HepG2 (cell line): ENCODE measurements around the gene ZNF74. TPM values are rescaled to one million over a fixed set of nuclear protein-coding genes. Genes with fewer than 3 reads are reported as not detected.

ENCODE experiments used
- ATAC-seq: fragments of 200-7000 bp; cut with Tn5 transposase; 3 replicates; pipeline ENCODE4 v1.9.1; 2020; ENCODE audit warnings: mild to moderate bottlenecking, moderate library complexity
- BruUV-seq: library from RNA; stranded (reverse); fragments of 400-500 nt; replicated peaks from 2 replicates; lab custom pipeline; 2021; lab: Mats Ljungman, UMichigan
- CTCF ChIA-PET: fragments of 300-600 bp; formaldehyde crosslinking; extraction: SDS; loops from one replicate; lab custom pipeline; 2021; ENCODE audit warnings: low total read pairs, inconsistent platforms, low intra/inter-chr PET ratio; lab: Yijun Ruan, JAX
- POLR2A ChIA-PET: fragments of 350-600 bp; sonication (Branson Sonifier 250); formaldehyde crosslinking; loops from one replicate; lab custom pipeline; 2020; ENCODE audit warnings: antibody characterized with exemption, inconsistent platforms; lab: Yijun Ruan, JAX
- DNase-seq: peaks from one replicate; pipeline ENCODE4 v3.0.0-alpha.2; 2015; ENCODE audit warnings: low spot score
- FAIRE-seq: peaks from 3 replicates; lab custom pipeline; 2011; peaks lifted over from hg19 to GRCh38; lab: Jason Lieb, UNC
- H2AFZ ChIP-seq: one replicate; pipeline ENCODE4 v1.6.1; 2011; ENCODE audit warnings: low read length, inconsistent platforms
- H3K27ac ChIP-seq: fragments of 300-600 bp; 3 replicates; pipeline ENCODE4 v1.8.0; 2011; ENCODE audit warnings: mixed run types, mild to moderate bottlenecking, mixed read lengths, low read length, inconsistent platforms; ENCODE audit not compliant: insufficient read depth; ENCODE audit errors: extremely low read length
- H3K27me3 ChIP-seq, 2 experiments: fragments of 200-600 bp in 1 of 2; 2 replicates in 1 of 2; 3 replicates in 1 of 2; pipeline versions ENCODE4 v1.6.0 to v1.8.0; 2011; ENCODE audit warnings: low read length in 2 of 2, mild to moderate bottlenecking in 2 of 2, moderate library complexity in 2 of 2, inconsistent platforms in 1 of 2; ENCODE audit not compliant: insufficient read depth in 2 of 2, control insufficient read depth in 1 of 2
- H3K36me3 ChIP-seq, 2 experiments: fragments of 200-600 bp in 1 of 2; replicated peaks in 1 of 2; 2 replicates in 1 of 2; 3 replicates in 1 of 2; pipeline versions ENCODE4 v1.5.1 to v1.8.0; 2011; ENCODE audit warnings: low read length in 2 of 2, inconsistent platforms in 1 of 2; ENCODE audit not compliant: insufficient read depth in 2 of 2, control insufficient read depth in 1 of 2
- H3K4me1 ChIP-seq: 2 replicates; pipeline ENCODE4 v1.5.1; 2012; ENCODE audit warnings: low read length, inconsistent platforms; ENCODE audit not compliant: insufficient read depth
- H3K4me2 ChIP-seq: 2 replicates; pipeline ENCODE4 v1.6.0; 2011; ENCODE audit warnings: low read depth, low read length, inconsistent platforms
- H3K4me3 ChIP-seq, 3 experiments: fragments of 200-600 bp in 1 of 3; sonication (generic), shearing (Covaris generic) in 1 of 3; replicated peaks in 1 of 3; 2 replicates each; pipeline ENCODE4 v1.5.1; 2011 to 2016; ENCODE audit warnings: low read length in 3 of 3, inconsistent platforms in 2 of 3, low read depth in 2 of 3, mild to moderate bottlenecking in 2 of 3, control low read depth in 1 of 3, mixed read lengths in 1 of 3; ENCODE audit not compliant: insufficient read depth in 1 of 3
- H3K79me2 ChIP-seq: one replicate; pipeline ENCODE4 v1.6.1; 2011; ENCODE audit warnings: low read length, inconsistent platforms; ENCODE audit not compliant: insufficient read depth
- H3K9ac ChIP-seq: 2 replicates; pipeline ENCODE4 v1.6.0; 2011; ENCODE audit warnings: mild to moderate bottlenecking, low read depth, low read length, inconsistent platforms; ENCODE audit not compliant: insufficient read depth
- H3K9me3 ChIP-seq: 2 replicates; pipeline ENCODE4 v1.5.1; 2012; ENCODE audit warnings: mild to moderate bottlenecking, low read length
- H4K20me1 ChIP-seq: 2 replicates; pipeline ENCODE4 v1.6.0; 2011; ENCODE audit warnings: inconsistent platforms, mild to moderate bottlenecking, low read length, moderate library complexity; ENCODE audit not compliant: insufficient read depth
- BRCA1 ChIP-seq: sonication (generic); formaldehyde crosslinking; IDR thresholded peaks from 2 replicates; pipeline ENCODE4 v1.4.0; 2020; ENCODE audit warnings: missing genetic modification reagents
- FOXM1 ChIP-seq: sonication (generic); formaldehyde crosslinking; IDR thresholded peaks from 2 replicates; pipeline ENCODE4 v1.5.0; 2020; ENCODE audit warnings: missing genetic modification reagents
- HNRNPK ChIP-seq: fragments of 200-400 bp; formaldehyde crosslinking; IDR thresholded peaks from 2 replicates; pipeline ENCODE4 v1.6.1; 2018; ENCODE audit warnings: low read length, low read depth, moderate library complexity, mild to moderate bottlenecking; ENCODE audit not compliant: poor library complexity, severe bottlenecking
- IKZF1 ChIP-seq: fragments of 450-650 bp; IDR thresholded peaks from 2 replicates; pipeline ENCODE4 v1.7.1; 2016
- KDM4B ChIP-seq: sonication (generic); formaldehyde crosslinking; IDR thresholded peaks from 2 replicates; pipeline ENCODE4 v1.4.0; 2020; ENCODE audit warnings: missing genetic modification reagents
- MAFF ChIP-seq: IDR thresholded peaks from 2 replicates; pipeline ENCODE4 v1.6.1; 2011; ENCODE audit warnings: low read depth, low read length, improper control_type of control experiment
- MXD4 ChIP-seq: IDR thresholded peaks from 2 replicates; pipeline ENCODE4 v1.6.1; 2016; ENCODE audit warnings: mild to moderate bottlenecking, missing biosample characterization, missing genetic modification reagents
- NFE2L2 ChIP-seq: fragments of 150-350 bp; IDR thresholded peaks from 2 replicates; pipeline ENCODE4 v1.6.1; 2014; ENCODE audit warnings: low read length
- RBAK ChIP-seq: sonication (generic); formaldehyde crosslinking; IDR thresholded peaks from 2 replicates; pipeline ENCODE4 v1.5.1; 2020; ENCODE audit warnings: mild to moderate bottlenecking, missing genetic modification reagents
- SPEN ChIP-seq: sonication (generic); formaldehyde crosslinking; IDR thresholded peaks from 2 replicates; pipeline ENCODE4 v1.5.1; 2020; ENCODE audit warnings: low read depth, mild to moderate bottlenecking, missing genetic modification reagents
- TGIF2 ChIP-seq: IDR thresholded peaks from 2 replicates; pipeline ENCODE4 v1.6.1; 2016; ENCODE audit warnings: control low read depth, missing compliant biosample characterization
- ZNF263 ChIP-seq: sonication (generic); formaldehyde crosslinking; IDR thresholded peaks from 2 replicates; pipeline ENCODE4 v1.4.0; 2020; ENCODE audit warnings: missing genetic modification reagents
- ZNF768 ChIP-seq: sonication (generic); formaldehyde crosslinking; IDR thresholded peaks from 2 replicates; pipeline ENCODE4 v1.4.0; 2020; ENCODE audit warnings: missing genetic modification reagents
- ZNF772 ChIP-seq: sonication (generic); formaldehyde crosslinking; IDR thresholded peaks from 2 replicates; pipeline ENCODE4 v1.5.0; 2020; ENCODE audit warnings: mild to moderate bottlenecking, missing genetic modification reagents
- ZNF782 ChIP-seq: sonication (generic); formaldehyde crosslinking; IDR thresholded peaks from 2 replicates; pipeline ENCODE4 v1.4.0; 2020; ENCODE audit warnings: missing genetic modification reagents, mild to moderate bottlenecking, borderline replicate concordance
- WGBS: methylation state at CpG from one replicate; pipeline ENCODE4 v1.1.6; 2017; ENCODE audit warnings: low lambda C conversion rate; 5-methylcytosine and 5-hydroxymethylcytosine counted together
- in situ Hi-C: cut with HindIII; loops from 2 replicates; pipeline ENCODE4 v1.10.0; 2017; ENCODE audit warnings: low pct_unique_long_range_greater_than_20kb; ENCODE audit not compliant: extremely low pct_ligation_motif_present
- intact Hi-C: fragments of 100-400 bp; cut with micrococcal nuclease; formaldehyde crosslinking; loops from one replicate; pipeline ENCODE4 v1.10.0; 2022; ENCODE audit not compliant: unreplicated experiment
- polyA plus RNA-seq, 8 experiments: library from polyadenylated mRNA; depleted of rRNA in 3 of 8; stranded (reverse) in 7 of 8; unstranded in 1 of 8; fragments of >200 nt; fragmentation: Illumina TruSeq in 4 of 8; extraction: Trizol in 4 of 8; gene quantifications; 2 replicates each; pipeline versions ENCODE4 v1.2.1 to v1.2.3, GENCODE V29; 2011 to 2016; ENCODE audit warnings: low read depth in 4 of 8, missing spikeins in 1 of 8, mixed read lengths in 1 of 8; ENCODE audit not compliant: insufficient read depth in 1 of 8
- total RNA-seq, 5 experiments: library from RNA; depleted of rRNA; stranded (reverse); fragments of >200 nt; fragmentation: Illumina TruSeq; extraction: Trizol; gene quantifications; 2 replicates each; pipeline ENCODE4 v1.2.3, GENCODE V29; 2016; ENCODE audit warnings: low read depth in 1 of 5
- TF ChIP-seq, protein P1 (sequence below): sonication (generic); formaldehyde crosslinking; IDR thresholded peaks from 2 replicates; pipeline ENCODE4 v1.4.0; 2020; ENCODE audit warnings: missing genetic modification reagents
- TF ChIP-seq, protein P2 (sequence below): sonication (generic); formaldehyde crosslinking; IDR thresholded peaks from 2 replicates; pipeline ENCODE4 v1.5.0; 2020; ENCODE audit warnings: missing genetic modification reagents

ZNF74 gene
- total and polyA plus RNA-seq, 2 of the 13 experiments (the other 11 are each of a cell fraction or from before 2014, with no cell fraction given), result 6.3 to 9.1 TPM

GRCh38 chr22:20451920-20452319 lies 58.0 kb downstream of the ZNF74 start:
- DNase-seq, result no peak
- BruUV-seq, result no TSS peak
- Histone ChIP-seq H3K36me3 (peaks cover 0 to 3% of the 10 kb centered on the region in 2 experiments; a peak in 1 of 5 replicates), H3K4me1 (no peaks in the 10 kb centered on the region)
- TF ChIP-seq BRCA1 (CRISPR knock-in tag) (no peak), TGIF2 (CRISPR knock-in tag) (no peak), RBAK (CRISPR knock-in tag) (no peak), KDM4B (CRISPR knock-in tag) (no peak)
- TF ChIP-seq, protein P1, sequence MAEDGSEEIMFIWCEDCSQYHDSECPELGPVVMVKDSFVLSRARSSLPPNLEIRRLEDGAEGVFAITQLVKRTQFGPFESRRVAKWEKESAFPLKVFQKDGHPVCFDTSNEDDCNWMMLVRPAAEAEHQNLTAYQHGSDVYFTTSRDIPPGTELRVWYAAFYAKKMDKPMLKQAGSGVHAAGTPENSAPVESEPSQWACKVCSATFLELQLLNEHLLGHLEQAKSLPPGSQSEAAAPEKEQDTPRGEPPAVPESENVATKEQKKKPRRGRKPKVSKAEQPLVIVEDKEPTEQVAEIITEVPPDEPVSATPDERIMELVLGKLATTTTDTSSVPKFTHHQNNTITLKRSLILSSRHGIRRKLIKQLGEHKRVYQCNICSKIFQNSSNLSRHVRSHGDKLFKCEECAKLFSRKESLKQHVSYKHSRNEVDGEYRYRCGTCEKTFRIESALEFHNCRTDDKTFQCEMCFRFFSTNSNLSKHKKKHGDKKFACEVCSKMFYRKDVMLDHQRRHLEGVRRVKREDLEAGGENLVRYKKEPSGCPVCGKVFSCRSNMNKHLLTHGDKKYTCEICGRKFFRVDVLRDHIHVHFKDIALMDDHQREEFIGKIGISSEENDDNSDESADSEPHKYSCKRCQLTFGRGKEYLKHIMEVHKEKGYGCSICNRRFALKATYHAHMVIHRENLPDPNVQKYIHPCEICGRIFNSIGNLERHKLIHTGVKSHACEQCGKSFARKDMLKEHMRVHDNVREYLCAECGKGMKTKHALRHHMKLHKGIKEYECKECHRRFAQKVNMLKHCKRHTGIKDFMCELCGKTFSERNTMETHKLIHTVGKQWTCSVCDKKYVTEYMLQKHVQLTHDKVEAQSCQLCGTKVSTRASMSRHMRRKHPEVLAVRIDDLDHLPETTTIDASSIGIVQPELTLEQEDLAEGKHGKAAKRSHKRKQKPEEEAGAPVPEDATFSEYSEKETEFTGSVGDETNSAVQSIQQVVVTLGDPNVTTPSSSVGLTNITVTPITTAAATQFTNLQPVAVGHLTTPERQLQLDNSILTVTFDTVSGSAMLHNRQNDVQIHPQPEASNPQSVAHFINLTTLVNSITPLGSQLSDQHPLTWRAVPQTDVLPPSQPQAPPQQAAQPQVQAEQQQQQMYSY (CRISPR knock-in tag), result no peak
- TF ChIP-seq, all 625 proteins: peak for 0
- no peak overlapping the region for H3K4me3 ChIP-seq
- ATAC-seq, result no peak
- no peak overlapping the region for H3K4me2 ChIP-seq
- FAIRE-seq, result no peak
- H3K9ac ChIP-seq, result no peak overlapping the region
- H2AFZ ChIP-seq, result no peak overlapping the region
- intact Hi-C loops (no loop called here), in situ Hi-C loops (no loop called here)
- no peaks in the 10 kb centered on the region for H3K9me3 ChIP-seq
- POLR2A ChIA-PET, result no interaction called here
- CTCF ChIA-PET, result no interaction called here
- no peaks in the 10 kb centered on the region for H3K79me2 ChIP-seq
- H3K27ac ChIP-seq, result no peak overlapping the region
- 89% methylated on average over 2 of the region's 2 CpGs for WGBS
- no peaks in the 10 kb centered on the region for H3K27me3 ChIP-seq
- H4K20me1 ChIP-seq, result no peaks in the 10 kb centered on the region

- Histone ChIP-seq H3K9ac (no peak overlapping the region), H3K4me3 (no peak overlapping the region), H3K27ac (no peak overlapping the region), H4K20me1 (no peaks in the 10 kb centered on the region), H3K79me2 (no peaks in the 10 kb centered on the region), H3K4me2 (no peak overlapping the region), H3K36me3 (peaks cover 0 to 3% of the 10 kb centered on the region in 2 experiments; a peak in 1 of 5 replicates), H2AFZ (no peak overlapping the region), H3K9me3 (no peaks in the 10 kb centered on the region), H3K4me1 (no peaks in the 10 kb centered on the region), H3K27me3 (no peaks in the 10 kb centered on the region)
- FAIRE-seq (no peak), DNase-seq (no peak), ATAC-seq (no peak)
- BruUV-seq, result no TSS peak
- 98% methylated on average over 3 of the region's 3 CpGs for WGBS
- ChIA-PET POLR2A (no interaction called here), CTCF (interaction anchor here (1.5 kb wide), 1 partner anchor 35 kb away, joined by 3 read pairs; no protein-coding TSS in a partner anchor)
- in situ Hi-C loops (no loop called here), intact Hi-C loops (no loop called here)
- TF ChIP-seq SPEN (CRISPR knock-in tag) (no peak), IKZF1 (no peak), NFE2L2 (peak; percentile 68), ZNF772 (CRISPR knock-in tag) (no peak), HNRNPK (no peak), MAFF (peak; percentile 49; the same call in 1 of the 2 replicates), MXD4 (CRISPR knock-in tag) (no peak), FOXM1 (CRISPR knock-in tag) (no peak), ZNF263 (CRISPR knock-in tag) (no peak), ZNF782 (CRISPR knock-in tag) (no peak), ZNF768 (no peak)
- TF ChIP-seq, protein P2, sequence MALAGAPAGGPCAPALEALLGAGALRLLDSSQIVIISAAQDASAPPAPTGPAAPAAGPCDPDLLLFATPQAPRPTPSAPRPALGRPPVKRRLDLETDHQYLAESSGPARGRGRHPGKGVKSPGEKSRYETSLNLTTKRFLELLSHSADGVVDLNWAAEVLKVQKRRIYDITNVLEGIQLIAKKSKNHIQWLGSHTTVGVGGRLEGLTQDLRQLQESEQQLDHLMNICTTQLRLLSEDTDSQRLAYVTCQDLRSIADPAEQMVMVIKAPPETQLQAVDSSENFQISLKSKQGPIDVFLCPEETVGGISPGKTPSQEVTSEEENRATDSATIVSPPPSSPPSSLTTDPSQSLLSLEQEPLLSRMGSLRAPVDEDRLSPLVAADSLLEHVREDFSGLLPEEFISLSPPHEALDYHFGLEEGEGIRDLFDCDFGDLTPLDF (CRISPR knock-in tag), result no peak
Observed at GRCh38 chr22:20453222-20453621, 59.3 kb downstream of the ZNF74 start.
